ENCODE data around the gene LGI4.

Gene LGI4

GRCh38 chr19:35123573-35123972 lies 11.3 kb downstream of the LGI4 start:
- no peak for DNase-seq

- no peak for DNase-seq
Measured at GRCh38 chr19:35122687-35123551, 11.9 kb downstream of the LGI4 start.

- no peak for DNase-seq
Measured at GRCh38 chr19:35120898-35121297, 14.0 kb downstream of the LGI4 start.

- DNase-seq: no peak
Measured at GRCh38 chr19:35120492-35120891, 14.4 kb downstream of the LGI4 start.

GRCh38 chr19:35119578-35120155 lies 15.2 kb downstream of the LGI4 start:
- no peak for DNase-seq

GRCh38 chr19:35119091-35119490 lies 15.8 kb downstream of the LGI4 start:
- DNase-seq: no peak

- no peak for DNase-seq
Measured at GRCh38 chr19:35118268-35119020, 16.4 kb downstream of the LGI4 start.

- DNase-seq: no peak
Measured at GRCh38 chr19:35117799-35118198, 17.1 kb downstream of the LGI4 start.

GRCh38 chr19:35117116-35117515 lies 17.7 kb downstream of the LGI4 start:
- no peak for DNase-seq

- no peak for DNase-seq
Measured at GRCh38 chr19:35116072-35116801, 18.6 kb downstream of the LGI4 start.

- DNase-seq: no peak
Measured at GRCh38 chr19:35115177-35115951, 19.5 kb downstream of the LGI4 start, which contains the start of gene FXYD3. FXYD3 (plus strand) TSS chr19:35115823; CDS start chr19:35119377, 3,554 bp downstream.

- peak; percentile 33 to 74 for DNase-seq
Measured at GRCh38 chr19:35114353-35115176, 20.3 kb downstream of the LGI4 start.

- no peak for DNase-seq
Measured at GRCh38 chr19:35112995-35113688, 21.7 kb downstream of the LGI4 start.

GRCh38 chr19:35110974-35111373 lies 23.9 kb downstream of the LGI4 start:
- DNase-seq: no peak

GRCh38 chr19:35109395-35110112 lies 25.3 kb downstream of the LGI4 start:
- DNase-seq: no peak

GRCh38 chr19:35108730-35109129 lies 26.1 kb downstream of the LGI4 start:
- DNase-seq: no peak

- no peak for DNase-seq
Measured at GRCh38 chr19:35107545-35107944, 27.3 kb downstream of the LGI4 start.

GRCh38 chr19:35106898-35107541 lies 27.8 kb downstream of the LGI4 start:
- DNase-seq: no peak

GRCh38 chr19:35106291-35106583 lies 28.6 kb downstream of the LGI4 start:
- no peak for DNase-seq
